Measurements from ENCODE around the gene ZNF579. TPM values are rescaled to one million over a fixed set of nuclear protein-coding genes. Genes with fewer than 3 reads are reported as not detected.

ZNF579 gene
- total RNA-seq, 1 experiment from 2014 or later = 19.9 TPM

DNA sequence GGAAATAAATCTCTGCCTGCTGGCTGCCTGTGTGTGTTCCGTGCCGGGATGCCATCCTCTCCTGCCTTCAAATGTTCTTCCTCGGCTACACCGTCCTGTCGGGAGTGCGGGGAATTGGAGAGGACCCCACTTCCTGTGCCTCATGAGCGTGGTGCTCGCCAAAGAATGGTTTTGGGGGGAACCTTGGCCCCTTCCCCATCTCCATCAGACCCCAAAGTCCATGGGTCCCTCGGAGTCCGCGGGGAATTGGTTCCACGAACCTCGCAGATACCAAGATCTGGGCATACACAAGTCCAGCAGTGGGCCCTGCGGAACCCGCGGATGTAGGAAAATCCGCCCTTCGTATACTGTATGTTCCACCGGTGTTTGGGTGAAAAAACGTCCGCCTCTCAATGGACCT lies 22.5 kb upstream of the ZNF579 start:
- H2BK20ac ChIP-seq (ENCODE audit: low read depth, low read length, poor library complexity, severe bottlenecking) = no peak overlapping the region
- H3K4me2 ChIP-seq (ENCODE audit: insufficient read depth, insufficient read length, low read length) = no peak overlapping the region
- peaks cover 4% of the 10 kb centered on the region for H3K79me1 ChIP-seq (ENCODE audit: insufficient read depth, low read depth, low read length, poor library complexity, severe bottlenecking)
- H4K20me1 ChIP-seq (ENCODE audit: control insufficient read depth, insufficient read depth, insufficient read length) = no peaks in the 10 kb centered on the region
- Mint-ChIP-seq H3K36me3 (ENCODE audit: insufficient read depth in 1 of 3, low read depth in 3 of 3) (peaks cover 10 to 15% (median 13%) of the 10 kb centered on the region in 3 experiments), H3K4me3 (peak overlapping the region in 1 of 2 experiments; percentile 87; a peak in 1 of 5 replicates), H3K27me3 (ENCODE audit: low read depth) (no peaks in the 10 kb centered on the region), H3K27ac (peak overlapping the region in 2 of 3 experiments; percentile 65 to 93; a peak in 4 of 7 replicates), H3K4me1 (peaks cover 40 to 41% of the 10 kb centered on the region in 2 experiments), H3K9me3 (peaks cover 2 to 4% of the 10 kb centered on the region in 2 experiments; a peak in 2 of 5 replicates)
- no peak overlapping the region for H2BK15ac ChIP-seq (ENCODE audit: low read depth, low read length)
- peaks cover 8% of the 10 kb centered on the region for H3K23me2 ChIP-seq (ENCODE audit: insufficient read length, low read depth, low read length, poor library complexity, severe bottlenecking)
- no peaks in the 10 kb centered on the region for H3K27me3 ChIP-seq (ENCODE audit: insufficient read depth, low read length)
- no peak overlapping the region for H3K4ac ChIP-seq (ENCODE audit: low read depth, low read length)
- no peak overlapping the region for H3K18ac ChIP-seq (ENCODE audit: insufficient read length, low read depth, low read length)
- H2BK120ac ChIP-seq (ENCODE audit: low read depth, low read length, poor library complexity, severe bottlenecking) = no peak overlapping the region
- no peak for DNase-seq
- H2BK5ac ChIP-seq (ENCODE audit: insufficient read length, low read length) = no peak overlapping the region
- no peak overlapping the region for H3K23ac ChIP-seq (ENCODE audit: insufficient read length, low read depth, low read length)
- no peak overlapping the region for H4K91ac ChIP-seq (ENCODE audit: insufficient read length, low read depth, low read length)
- no peak overlapping the region for H3K14ac ChIP-seq (ENCODE audit: insufficient read depth, low read length)
- H3T11ph ChIP-seq (ENCODE audit: low read length) = no peak overlapping the region
- no peak overlapping the region for H2BK12ac ChIP-seq (ENCODE audit: insufficient read length, low read depth, low read length)
- H2AK5ac ChIP-seq (ENCODE audit: insufficient read length, low read length) = no peak overlapping the region
- H3K56ac ChIP-seq (ENCODE audit: insufficient read length, low read depth, low read length) = no peak overlapping the region
- no CpG with 5 or more reads among the region's 21 CpGs for WGBS (ENCODE audit: extremely low coverage, insufficient read length, low lambda C conversion rate)
- H2AFZ ChIP-seq (ENCODE audit: low read length) = no peak overlapping the region
- H3K79me2 ChIP-seq (ENCODE audit: insufficient read depth, low read length) = no peaks in the 10 kb centered on the region; the same call in 1 of the 2 replicates
- H4K5ac ChIP-seq (ENCODE audit: insufficient read length, low read depth, low read length) = no peak overlapping the region
- no peak overlapping the region for H4K8ac ChIP-seq (replicated peaks; ENCODE audit: insufficient read length, low read depth, low read length)
- H3K9ac ChIP-seq (ENCODE audit: extremely low read depth, insufficient read length, low read length) = no peak overlapping the region
- H3K9me3 ChIP-seq (ENCODE audit: control insufficient read depth, low read depth, low read length) = no peaks in the 10 kb centered on the region
- TF ChIP-seq, protein P1, sequence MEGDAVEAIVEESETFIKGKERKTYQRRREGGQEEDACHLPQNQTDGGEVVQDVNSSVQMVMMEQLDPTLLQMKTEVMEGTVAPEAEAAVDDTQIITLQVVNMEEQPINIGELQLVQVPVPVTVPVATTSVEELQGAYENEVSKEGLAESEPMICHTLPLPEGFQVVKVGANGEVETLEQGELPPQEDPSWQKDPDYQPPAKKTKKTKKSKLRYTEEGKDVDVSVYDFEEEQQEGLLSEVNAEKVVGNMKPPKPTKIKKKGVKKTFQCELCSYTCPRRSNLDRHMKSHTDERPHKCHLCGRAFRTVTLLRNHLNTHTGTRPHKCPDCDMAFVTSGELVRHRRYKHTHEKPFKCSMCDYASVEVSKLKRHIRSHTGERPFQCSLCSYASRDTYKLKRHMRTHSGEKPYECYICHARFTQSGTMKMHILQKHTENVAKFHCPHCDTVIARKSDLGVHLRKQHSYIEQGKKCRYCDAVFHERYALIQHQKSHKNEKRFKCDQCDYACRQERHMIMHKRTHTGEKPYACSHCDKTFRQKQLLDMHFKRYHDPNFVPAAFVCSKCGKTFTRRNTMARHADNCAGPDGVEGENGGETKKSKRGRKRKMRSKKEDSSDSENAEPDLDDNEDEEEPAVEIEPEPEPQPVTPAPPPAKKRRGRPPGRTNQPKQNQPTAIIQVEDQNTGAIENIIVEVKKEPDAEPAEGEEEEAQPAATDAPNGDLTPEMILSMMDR (conservative IDR thresholded peaks at IDR 0.05) = no peak
- peaks cover 4% of the 10 kb centered on the region; the same call in 1 of the 2 replicates for H3K4me1 ChIP-seq (ENCODE audit: insufficient read depth, low read length)
- no peak overlapping the region for H3K27ac ChIP-seq (ENCODE audit: insufficient read length, low read depth, low read length)

All from H9 (cell line).